ENCODE measurements around the gene UBXN6. TPM values are rescaled to one million over a fixed set of nuclear protein-coding genes. Genes with fewer than 3 reads are reported as not detected.
A peak's percentile ranks its signal among the peaks of the same experiment; 100 is the strongest.

UBXN6 gene
- total RNA-seq, 1 experiment from 2014 or later: 34.1 TPM

DNA sequence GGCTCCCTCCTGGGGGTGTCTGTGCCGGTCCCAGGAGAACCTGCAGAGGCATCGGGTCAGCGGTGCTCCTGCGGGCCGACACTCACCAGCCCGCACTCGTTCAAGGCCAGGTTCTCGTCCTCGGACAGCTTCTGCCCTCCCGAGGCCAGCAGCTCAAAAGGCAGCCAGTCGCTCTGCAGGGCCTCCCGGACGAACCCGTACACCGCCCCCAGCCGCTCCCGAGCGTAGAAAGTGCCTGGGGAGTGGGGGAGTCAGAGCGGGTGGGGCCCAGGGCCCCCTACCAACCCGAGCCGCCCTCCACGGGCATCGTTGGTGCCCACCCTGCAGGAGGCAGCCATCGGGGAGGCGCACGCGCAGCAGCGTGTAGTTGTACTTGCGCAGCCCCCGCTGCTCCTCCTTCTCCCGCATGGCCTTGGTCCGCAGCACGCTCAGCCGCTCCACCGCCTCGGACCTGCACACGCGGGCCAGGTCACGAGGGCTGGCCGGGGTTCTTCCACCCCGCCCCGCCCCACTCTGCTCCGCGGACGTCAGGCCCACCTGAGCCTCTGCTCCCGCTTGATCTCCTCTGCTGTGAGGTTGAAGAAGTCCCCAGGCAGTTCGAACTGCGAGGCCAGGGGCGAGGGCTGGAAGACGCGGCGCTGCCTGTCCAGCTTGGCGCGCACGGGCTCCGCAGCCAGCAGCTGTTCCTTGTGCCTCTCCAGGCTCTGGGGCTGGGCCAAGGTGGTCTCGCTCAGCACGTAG lies 11.5 kb downstream of the UBXN6 start:
- H3K4me1 Mint-ChIP-seq: 0 out of 4 replicates have a peak, but pooled peaks cover 0 to 5% of the 10 kb centered on the region in 2 experiments
- no peaks in the 10 kb centered on the region for H3K79me2 ChIP-seq (ENCODE audit: insufficient read depth, low read length)
- no peak overlapping the region for H3K4me2 ChIP-seq (ENCODE audit: insufficient read depth, insufficient read length, low read length)
- no peak overlapping the region for H4K91ac ChIP-seq (ENCODE audit: insufficient read length, low read depth, low read length)
- no peak overlapping the region for H2BK12ac ChIP-seq (ENCODE audit: insufficient read length, low read depth, low read length)
- no peak overlapping the region for H2AK5ac ChIP-seq (ENCODE audit: insufficient read length, low read length)
- H3K27me3 Mint-ChIP-seq (ENCODE audit: low read depth): no peaks in the 10 kb centered on the region; the same call in 1 of the 2 replicates
- H3K4me3 Mint-ChIP-seq: no peak overlapping the region
- H3K27me3 ChIP-seq (ENCODE audit: insufficient read depth, low read length): no peaks in the 10 kb centered on the region
- H2BK5ac ChIP-seq (ENCODE audit: insufficient read length, low read length): no peak overlapping the region
- H4K20me1 ChIP-seq (ENCODE audit: control insufficient read depth, insufficient read depth, insufficient read length): no peaks in the 10 kb centered on the region
- no peaks in the 10 kb centered on the region for H3K9me3 ChIP-seq (ENCODE audit: control insufficient read depth, low read depth, low read length)
- no peak overlapping the region for H2AFZ ChIP-seq (ENCODE audit: low read length)
- TF ChIP-seq CTCF (conservative IDR thresholded peaks at IDR 0.05): no peak
- H3K27ac Mint-ChIP-seq: peak overlapping the region in 1 of 3 experiments; percentile 89; a peak in 2 of 7 replicates
- H2BK120ac ChIP-seq (ENCODE audit: low read depth, low read length, poor library complexity, severe bottlenecking): no peak overlapping the region
- DNase-seq: no peak
- H3K23ac ChIP-seq (ENCODE audit: insufficient read length, low read depth, low read length): no peak overlapping the region
- H3K27ac ChIP-seq (ENCODE audit: insufficient read length, low read depth, low read length): no peak overlapping the region
- no CpG with 5 or more reads among the region's 58 CpGs for WGBS (ENCODE audit: extremely low coverage, insufficient read length, low lambda C conversion rate)
- no peak overlapping the region; the same call in 1 of the 2 replicates for H3K14ac ChIP-seq (ENCODE audit: insufficient read depth, low read length)
- H3K36me3 Mint-ChIP-seq (ENCODE audit: insufficient read depth in 1 of 3, low read depth in 3 of 3): peaks cover 20 to 60% (median 44%) of the 10 kb centered on the region in 3 experiments
- H3K9ac ChIP-seq (ENCODE audit: extremely low read depth, insufficient read length, low read length): no peak overlapping the region
- no peak overlapping the region for H3K4ac ChIP-seq (ENCODE audit: low read depth, low read length)
- no peak overlapping the region for H4K8ac ChIP-seq (replicated peaks; ENCODE audit: insufficient read length, low read depth, low read length)
- no peak overlapping the region for H3K56ac ChIP-seq (ENCODE audit: insufficient read length, low read depth, low read length)
- no peak overlapping the region for H2BK15ac ChIP-seq (ENCODE audit: low read depth, low read length)
- no peaks in the 10 kb centered on the region for H3K79me1 ChIP-seq (ENCODE audit: insufficient read depth, low read depth, low read length, poor library complexity, severe bottlenecking)
- no peaks in the 10 kb centered on the region for H3K23me2 ChIP-seq (ENCODE audit: insufficient read length, low read depth, low read length, poor library complexity, severe bottlenecking)
- no peak overlapping the region for H2BK20ac ChIP-seq (ENCODE audit: low read depth, low read length, poor library complexity, severe bottlenecking)
- H3K18ac ChIP-seq (ENCODE audit: insufficient read length, low read depth, low read length): no peak overlapping the region
- H3K4me1 ChIP-seq (ENCODE audit: insufficient read depth, low read length): no peaks in the 10 kb centered on the region
- H3T11ph ChIP-seq (ENCODE audit: low read length): no peak overlapping the region
- H3K9me3 Mint-ChIP-seq: no peaks in the 10 kb centered on the region
- H4K5ac ChIP-seq (ENCODE audit: insufficient read length, low read depth, low read length): no peak overlapping the region

Data from H9 (cell line).